GM21737 (cell line): ENCODE data around the gene TRIM5.
"Not testable (repeated sequence)": the region's sequence is repeated elsewhere in the genome, so short reads cannot be mapped to it uniquely, and the experiment has no call there.

ENCODE experiments used
- ATAC-seq: cut with Tn5 transposase; IDR thresholded peaks from one replicate; pipeline ENCODE4 v1.9.1; 2021; ENCODE audit warnings: mild to moderate bottlenecking, moderate library complexity; ENCODE audit not compliant: unreplicated experiment

Gene TRIM5, protein sequence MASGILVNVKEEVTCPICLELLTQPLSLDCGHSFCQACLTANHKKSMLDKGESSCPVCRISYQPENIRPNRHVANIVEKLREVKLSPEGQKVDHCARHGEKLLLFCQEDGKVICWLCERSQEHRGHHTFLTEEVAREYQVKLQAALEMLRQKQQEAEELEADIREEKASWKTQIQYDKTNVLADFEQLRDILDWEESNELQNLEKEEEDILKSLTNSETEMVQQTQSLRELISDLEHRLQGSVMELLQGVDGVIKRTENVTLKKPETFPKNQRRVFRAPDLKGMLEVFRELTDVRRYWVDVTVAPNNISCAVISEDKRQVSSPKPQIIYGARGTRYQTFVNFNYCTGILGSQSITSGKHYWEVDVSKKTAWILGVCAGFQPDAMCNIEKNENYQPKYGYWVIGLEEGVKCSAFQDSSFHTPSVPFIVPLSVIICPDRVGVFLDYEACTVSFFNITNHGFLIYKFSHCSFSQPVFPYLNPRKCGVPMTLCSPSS

DNA sequence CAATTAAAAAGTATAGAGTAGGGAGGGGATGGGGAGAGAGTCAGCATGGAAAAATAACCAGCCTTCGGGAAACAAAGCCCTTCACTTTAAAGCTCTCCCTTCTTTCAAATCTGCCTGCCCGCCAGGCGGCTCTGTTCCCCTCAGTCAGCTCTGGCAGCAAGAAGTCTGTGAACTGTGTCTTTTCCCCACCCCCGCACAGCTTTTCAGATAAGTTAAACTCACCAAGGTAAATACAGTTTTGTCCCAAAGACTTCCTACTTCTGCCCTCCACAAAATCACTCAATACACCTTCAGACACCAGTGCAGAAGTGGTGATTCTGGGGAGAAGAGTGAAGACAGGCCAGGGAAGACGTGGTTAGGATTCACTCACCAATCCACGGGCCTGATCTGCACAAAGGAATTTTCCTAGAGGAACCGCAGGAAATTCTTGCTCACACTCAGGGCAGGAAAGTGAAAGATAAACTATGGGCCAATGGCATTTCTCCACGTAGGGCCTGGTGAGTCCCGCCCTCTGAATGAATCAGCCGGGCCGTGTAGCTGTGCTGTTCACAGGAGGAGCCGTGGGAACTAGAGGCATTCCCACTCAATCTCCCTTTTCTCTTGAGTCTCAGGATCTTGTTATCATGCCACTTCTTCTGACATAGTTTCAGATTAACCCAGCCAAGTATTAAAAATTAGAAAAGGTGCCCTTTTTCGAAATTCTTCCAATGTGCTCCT, at the start of gene TRIM5:
TSS of gene TRIM5 (minus strand) at position 429 of the 717 bp plus-strand sequence. CDS start 4,897 bp downstream, outside the sequence.
- peak; percentile 79 for ATAC-seq

DNA sequence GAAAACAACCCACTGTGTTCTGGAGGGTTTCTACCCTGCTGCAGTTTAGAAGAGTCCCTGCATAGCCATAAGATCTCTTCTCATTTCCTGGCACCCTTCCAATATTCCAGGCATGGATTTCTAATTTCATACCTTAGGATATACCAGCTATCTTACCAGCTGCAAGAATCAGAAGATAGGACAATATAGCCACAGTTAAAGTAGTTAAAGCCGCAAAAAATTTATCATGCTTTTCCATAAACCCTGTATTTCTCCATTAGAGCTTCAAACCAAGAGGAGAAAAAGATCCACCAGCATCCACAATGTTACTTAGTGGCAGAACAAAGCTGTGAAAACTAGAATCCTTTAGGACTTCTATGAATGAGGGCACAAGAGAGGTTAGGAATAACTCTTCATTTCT, 42.8 kb upstream of the TRIM5 start:
- ATAC-seq: no peak

DNA sequence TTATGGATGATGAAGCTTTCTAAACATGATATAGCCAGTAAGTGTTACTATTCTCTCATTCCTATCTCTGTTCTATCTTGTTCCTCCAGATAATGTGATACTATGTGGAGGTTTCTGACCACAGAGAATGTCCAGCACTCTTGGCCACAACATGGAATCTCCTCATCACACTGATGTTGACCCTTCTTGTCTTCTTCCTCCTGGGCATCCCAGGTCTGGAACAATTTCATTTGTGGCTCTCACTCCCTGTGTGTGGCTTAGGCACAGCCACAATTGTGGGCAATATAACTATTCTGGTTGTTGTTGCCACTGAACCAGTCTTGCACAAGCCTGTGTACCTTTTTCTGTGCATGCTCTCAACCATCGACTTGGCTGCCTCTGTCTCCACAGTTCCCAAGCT, 41.5 kb upstream of the TRIM5 start:
- no peak for ATAC-seq

DNA sequence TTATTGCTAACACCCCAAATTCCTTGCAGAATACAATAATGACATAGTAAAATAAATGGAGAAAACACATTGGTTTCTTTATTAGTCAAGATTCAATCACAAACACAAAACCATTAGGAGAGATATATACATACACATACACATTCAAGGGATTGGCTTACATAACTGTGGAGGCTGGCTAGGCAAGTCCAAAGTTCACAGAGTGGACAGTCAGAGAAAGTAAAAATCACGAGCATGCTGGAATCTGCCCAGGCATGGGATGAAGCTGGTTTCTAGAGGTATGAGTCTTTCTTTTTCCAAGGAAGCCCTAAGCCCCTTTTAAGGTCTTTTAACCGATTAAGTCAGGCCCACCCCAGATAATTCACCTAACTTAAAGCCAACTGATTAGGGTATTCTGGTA, 37.7 kb upstream of the TRIM5 start:
- ATAC-seq: no peak

DNA sequence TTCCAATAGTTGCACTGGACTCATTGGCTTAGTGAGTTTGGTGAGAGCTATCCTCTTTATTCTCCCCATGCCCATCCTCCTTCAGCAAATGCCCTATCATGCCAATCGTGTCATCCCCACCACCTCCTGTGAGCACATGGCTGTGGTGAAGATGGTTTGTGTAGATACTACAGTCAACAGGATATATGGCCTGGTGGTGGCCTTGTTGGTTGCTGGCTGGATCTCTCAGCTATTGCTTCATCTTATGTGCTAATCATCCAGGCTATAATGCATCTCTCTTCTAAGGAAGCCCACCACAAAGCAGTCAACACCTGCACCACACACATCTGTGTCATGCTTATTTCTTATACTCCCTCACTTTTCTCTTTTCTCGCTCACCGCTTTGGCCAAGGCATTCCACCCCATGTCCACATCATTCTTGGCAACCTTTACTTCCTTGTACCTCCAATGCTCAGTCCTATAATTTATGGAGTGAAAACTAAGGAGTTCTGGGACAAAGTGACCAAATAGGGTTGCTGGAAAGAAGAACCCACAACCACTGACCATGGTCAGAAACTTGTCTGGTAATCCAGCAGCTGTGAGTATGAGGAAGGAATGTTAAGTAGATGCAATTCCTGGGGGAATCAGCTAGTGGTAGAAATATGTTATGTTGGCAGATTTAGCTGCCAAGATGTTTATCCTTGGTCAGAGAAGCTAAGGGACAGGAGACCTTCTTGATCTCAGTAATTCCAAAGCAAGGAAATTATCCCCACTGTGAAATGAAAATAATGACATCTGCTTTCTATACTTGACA, 35.0 kb upstream of the TRIM5 start:
- no peak for ATAC-seq

DNA sequence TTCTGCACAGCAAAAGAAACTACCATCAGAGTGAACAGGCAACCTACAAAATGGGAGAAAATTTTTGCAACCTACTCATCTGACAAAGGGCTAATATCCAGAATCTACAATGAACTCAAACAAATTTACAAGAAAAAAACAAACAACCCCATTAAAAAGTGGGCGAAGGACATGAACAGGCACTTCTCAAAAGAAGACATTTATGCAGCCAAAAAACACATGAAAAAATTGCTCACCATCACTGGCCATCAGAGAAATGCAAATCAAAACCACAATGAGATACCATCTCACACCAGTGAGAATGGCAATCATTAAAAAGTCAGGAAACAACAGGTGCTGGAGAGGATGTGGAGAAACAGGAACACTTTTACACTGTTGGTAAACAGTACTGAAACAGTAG, 31.6 kb upstream of the TRIM5 start:
- not testable (repeated sequence) for ATAC-seq

DNA sequence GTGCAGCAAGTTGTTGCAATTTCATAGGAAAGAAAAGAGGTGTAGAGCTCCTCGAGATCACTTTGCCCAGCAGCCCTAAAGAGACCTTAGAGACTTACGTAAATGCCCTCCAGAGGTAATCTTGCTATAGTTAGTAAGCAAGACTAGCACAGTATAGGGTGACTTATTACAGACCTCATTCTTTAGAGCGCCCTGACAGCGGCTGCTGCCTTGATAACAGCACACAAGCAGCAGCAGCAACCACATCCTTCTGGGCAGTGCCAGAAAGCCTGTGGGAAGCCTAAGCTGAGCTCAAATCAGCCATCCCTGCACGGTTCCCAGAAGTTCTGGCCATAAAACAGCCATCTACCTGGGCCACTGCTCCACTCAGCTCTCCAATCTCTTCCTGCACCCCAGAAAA, 28.8 kb upstream of the TRIM5 start:
- ATAC-seq: no peak

DNA sequence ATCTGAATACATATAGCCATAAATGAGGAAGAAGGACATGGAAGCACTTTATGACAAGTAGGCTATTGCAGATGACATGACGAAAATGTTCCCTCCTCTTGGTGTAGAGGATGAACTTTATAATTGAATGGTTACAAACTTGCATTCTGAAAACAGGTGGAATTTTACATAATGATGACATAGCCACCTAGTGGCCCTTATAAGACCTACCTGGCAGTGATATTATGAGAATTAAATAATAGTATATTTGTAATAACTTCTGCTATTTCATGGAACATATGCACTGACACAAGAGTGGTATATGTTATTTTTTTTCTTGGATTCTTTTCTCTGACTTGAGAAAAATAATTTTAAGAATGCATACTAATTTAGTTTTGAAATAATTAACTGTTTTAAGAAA, 27.6 kb upstream of the TRIM5 start:
- ATAC-seq: no peak

DNA sequence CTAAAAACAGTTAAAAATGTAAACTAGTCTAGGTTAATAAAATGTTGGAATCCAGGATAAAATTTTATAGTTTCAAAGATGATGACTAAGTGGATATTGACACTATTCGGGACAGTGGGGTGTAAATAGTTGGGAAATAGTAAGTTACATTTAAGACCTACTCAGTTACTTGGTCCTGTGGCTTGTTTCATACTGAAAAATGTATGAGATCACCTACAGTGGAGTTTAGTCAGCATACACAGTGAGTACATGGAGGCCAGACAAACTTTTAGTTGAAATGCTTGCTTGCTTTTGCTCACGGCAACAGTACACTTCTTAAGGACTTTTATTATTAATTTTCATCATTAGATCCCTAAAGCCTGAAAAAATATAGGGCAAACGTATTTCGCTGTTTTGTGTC, 20.8 kb upstream of the TRIM5 start:
- ATAC-seq: no peak

DNA sequence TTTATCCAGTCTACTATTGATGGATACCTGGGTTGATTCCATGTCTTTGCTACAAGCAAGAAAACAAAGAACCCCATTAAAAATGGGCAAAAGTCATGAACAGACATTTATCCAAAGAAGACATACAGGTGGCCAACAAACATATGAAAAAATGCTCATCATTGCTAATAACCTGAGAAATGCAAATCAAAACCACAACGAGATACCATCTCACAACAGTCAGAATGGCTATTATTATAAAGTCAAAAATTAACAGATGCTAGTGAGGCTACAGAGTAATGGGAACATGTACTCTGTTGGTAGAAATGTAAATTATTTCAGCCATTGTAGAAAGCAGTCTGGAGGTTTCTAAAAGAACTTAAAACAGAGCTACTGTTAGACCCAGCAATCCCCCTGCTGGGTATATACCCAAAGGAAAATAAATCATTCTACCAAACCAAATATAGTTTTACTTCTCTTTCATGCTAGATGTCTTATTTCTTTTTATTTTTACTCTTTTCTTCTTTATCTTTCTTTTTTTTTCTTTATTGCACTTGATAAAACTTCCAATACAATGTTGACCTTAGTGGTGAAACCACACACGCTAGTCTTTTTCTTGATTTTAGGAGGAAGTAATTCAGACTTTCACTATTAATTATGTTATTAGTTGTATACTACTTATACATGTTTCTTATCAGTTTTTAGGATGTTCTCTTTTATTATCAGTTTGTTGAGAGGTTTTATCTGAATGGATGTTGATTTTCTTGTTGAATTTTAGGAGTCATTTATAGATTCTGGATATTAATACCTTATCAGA, 19.1 kb upstream of the TRIM5 start:
- ATAC-seq: peak; percentile 81

DNA sequence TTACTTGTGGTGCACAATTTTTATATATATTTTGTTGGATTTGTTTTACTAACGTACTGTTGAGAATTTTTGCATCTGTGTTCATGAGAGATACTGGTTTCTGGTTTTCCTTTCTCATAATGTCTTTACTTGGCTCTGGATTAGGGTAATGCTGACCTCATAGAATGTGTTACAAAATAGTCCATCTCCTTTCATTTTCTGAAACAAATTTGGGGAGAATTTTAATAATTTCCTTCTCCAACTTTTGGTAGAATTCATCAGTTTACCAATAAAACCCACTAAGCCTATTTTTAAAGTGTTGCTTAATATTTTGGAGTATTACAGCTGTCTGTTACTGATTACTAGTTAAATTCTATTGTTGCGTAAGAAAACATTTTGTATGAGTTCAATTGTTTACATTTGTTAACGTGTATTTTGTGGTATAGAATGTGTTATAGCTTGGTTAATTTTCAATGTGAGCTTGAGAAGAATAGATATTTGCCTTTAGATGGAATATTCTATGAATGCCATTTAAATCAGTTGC, 16.2 kb upstream of the TRIM5 start:
- ATAC-seq: no peak

DNA sequence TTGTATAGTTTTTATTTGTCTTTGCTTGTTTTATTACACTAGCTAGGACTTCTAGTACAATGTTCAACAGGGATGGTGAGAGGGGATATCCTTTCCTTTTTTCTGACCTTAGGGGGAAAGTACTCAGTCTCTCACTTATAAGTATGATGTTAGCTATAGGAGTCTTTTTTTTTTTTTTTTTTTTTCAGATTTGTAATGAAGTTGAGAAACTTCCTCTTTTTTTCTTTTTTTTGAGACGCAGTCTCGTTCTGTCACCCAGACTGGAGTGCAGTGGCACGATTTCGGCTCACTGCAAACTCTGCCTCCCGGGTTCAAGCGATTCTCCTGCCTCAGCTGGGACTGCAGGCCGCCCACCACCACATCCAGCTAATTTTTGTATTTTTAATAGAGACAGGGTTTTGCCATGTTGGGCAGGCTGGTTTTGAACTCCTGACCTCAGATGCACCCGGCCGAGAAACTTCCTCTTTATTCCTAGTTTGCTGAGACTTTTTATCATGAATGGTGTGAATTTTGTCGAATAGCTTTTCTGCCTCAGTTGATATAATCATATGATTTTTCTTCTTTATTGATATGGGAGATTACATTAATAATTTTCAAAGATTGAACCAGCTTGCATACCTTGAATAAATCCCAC, 15.7 kb upstream of the TRIM5 start:
- ATAC-seq: no peak

DNA sequence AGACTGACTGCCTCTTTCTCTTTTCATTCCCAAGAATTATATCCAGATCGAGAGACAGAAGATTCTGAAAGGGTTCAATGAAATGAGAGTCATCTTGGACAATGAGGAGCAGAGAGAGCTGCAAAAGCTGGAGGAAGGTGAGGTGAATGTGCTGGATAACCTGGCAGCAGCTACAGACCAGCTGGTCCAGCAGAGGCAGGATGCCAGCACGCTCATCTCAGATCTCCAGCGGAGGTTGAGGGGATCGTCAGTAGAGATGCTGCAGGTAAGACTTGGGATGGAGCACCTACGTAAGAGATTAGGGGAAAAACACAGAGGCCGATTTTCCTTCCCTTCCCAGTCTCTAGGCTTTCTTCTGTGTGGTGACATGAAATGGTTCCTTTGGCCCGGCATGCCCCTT, 13.4 kb upstream of the TRIM5 start:
- ATAC-seq: no peak

DNA sequence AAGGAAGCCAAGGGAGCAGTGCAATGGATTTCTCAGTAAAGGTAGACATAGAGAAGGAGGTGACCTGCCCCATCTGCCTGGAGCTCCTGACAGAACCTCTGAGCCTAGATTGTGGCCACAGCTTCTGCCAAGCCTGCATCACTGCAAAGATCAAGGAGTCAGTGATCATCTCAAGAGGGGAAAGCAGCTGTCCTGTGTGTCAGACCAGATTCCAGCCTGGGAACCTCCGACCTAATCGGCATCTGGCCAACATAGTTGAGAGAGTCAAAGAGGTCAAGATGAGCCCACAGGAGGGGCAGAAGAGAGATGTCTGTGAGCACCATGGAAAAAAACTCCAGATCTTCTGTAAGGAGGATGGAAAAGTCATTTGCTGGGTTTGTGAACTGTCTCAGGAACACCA, 11.3 kb upstream of the TRIM5 start:
- ATAC-seq: no peak

DNA sequence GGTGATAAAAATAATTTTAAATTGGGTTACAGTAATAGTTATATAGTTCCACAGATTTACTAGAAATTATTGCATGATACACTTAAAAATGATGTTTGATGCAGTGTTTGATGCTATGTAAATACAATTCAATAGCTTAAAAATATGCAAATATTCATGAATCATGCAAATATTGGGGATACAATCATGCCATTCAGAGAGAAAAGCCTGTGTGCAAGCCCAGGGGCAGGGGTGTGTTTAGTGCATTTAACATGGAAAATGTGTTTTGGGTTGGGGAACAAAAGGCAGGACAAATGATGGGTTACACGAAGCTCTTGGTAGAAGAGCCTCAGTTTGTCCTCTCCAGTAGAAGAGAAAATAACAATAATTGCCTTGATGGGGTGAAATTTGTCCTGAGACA, 10.7 kb upstream of the TRIM5 start:
- ATAC-seq: no peak

DNA sequence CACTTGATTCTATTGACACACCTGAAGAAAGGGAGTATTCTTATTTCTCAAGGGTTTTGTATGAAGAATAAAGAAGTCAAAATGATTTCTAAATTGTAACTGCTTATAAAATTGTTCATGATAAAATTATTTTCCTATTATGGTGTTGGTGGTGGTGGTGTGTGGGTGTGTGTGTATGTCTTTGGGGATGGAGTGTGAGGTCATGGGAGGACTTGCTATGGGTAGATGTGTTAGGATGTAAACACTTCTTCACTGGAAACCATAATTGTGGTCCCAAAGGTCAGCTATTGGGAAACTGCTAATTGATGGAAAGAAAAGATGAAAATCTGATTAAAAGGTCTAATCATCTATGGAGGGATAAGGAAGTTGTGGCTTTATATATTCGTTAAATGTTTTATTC, 9.8 kb upstream of the TRIM5 start:
- ATAC-seq: no peak

DNA sequence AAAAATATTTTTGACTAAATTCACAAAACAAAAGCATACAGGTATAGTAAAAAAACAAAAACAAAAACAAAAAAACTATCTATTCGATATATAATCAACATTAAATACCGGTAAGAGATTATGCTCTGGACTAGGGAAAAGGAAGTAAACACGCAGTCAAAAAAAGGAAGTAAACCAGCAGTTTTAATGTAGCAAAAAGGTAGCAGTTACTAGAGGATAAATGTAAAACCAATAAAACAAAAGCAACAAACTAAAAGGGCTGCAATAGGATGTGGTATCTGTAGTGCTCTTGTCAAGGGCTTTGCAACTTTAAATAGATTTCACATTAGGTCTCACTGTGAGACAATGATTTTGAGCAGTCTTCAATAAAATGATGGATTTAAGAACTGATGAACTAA, 7.1 kb upstream of the TRIM5 start:
- no peak for ATAC-seq

DNA sequence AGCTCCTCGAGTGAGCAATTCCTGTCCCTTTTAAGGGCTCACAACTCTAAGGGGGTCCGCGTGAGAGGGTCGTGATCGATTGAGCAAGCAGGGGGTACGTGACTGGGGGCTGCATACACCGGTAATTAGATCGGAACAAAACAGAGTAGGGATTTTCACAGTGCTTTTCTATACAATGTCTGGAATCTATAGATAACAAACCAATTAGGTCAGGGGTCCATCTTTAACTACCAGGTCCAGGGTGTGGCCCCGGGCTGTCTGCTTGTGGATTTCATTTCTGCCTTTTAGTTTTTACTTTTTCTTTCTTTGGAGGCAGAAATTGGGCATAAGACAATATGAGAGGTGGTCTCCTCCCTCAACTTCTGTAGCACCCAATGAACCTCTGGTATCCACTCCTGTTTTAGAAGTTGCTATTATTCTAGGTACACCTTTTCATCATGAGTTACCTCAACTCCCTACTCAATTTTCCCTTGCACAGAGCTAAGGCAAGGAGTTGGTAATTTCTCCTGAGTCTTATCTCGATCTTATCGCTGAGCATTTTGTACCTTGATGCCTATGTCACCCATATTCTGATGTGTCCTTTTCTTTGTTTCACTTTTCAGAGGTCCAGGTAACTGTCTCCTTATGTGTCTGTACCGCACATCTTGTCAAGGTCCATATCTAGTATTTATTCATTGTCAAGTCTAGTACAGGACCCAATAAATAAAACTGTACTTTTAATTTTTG, 6.5 kb upstream of the TRIM5 start:
- ATAC-seq: not testable (repeated sequence)

DNA sequence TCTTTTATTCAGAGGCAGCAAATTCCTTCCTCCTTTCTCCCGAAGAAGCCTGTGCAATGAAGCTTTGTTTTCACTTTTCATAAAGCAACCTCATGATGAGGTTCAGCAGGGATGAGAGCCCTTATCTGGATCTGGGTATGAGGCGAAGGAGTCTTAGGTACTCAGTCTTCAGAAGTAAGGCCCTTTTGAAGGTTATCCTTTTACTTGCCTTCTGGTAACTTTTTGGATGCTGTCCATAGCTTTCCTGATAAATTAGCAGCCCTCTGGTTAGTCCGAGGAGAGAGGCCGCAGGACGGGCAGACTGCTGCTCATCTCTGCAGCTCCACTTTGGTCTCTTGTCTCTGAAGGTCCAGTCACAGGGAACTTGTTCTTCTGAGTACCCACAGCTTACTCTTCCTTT, 5.9 kb upstream of the TRIM5 start:
- ATAC-seq: no peak
